ENCODE results near the gene AGXT. TPM values are rescaled to one million over a fixed set of nuclear protein-coding genes. Genes with fewer than 3 reads are reported as not detected.

The AGXT gene
- total RNA-seq = not detected in 2 replicates

GRCh38 chr2:240868286-240869108 is at the start of gene AGXT:
Gene AGXT (plus strand): TSS chr2:240868824. CDS start chr2:240868866, 42 bp downstream.

GRCh38 chr2:240819858-240820606 is 48.6 kb upstream of the AGXT start, which contains the start of gene KIF1A:
Gene KIF1A (minus strand): TSS chr2:240820219. CDS start chr2:240797752, 22,467 bp downstream.

GRCh38 chr2:240895656-240896388 is 27.2 kb downstream of the AGXT start, which contains the start of gene MAB21L4:
Gene MAB21L4 (minus strand): TSS chr2:240896156. CDS start chr2:240895997, 159 bp downstream.

GRCh38 chr2:240906141-240906910 is 37.7 kb downstream of the AGXT start, which contains the start of gene CROCC2:
Gene CROCC2 (plus strand): TSS chr2:240906336. CDS start chr2:240906514, 178 bp downstream.

Other genes starting within 250 kb of the AGXT start
- gene GPR35, start 243.3 kb upstream of the AGXT start, total RNA-seq = 0.85 and 2.0 TPM in 2 replicates
- gene AQP12B, start 185.9 kb upstream of the AGXT start, total RNA-seq = not detected in 2 replicates
- not detected in 2 replicates for gene AQP12A, start 177.0 kb upstream of the AGXT start, total RNA-seq
- 0.07 and 0.33 TPM in 2 replicates for gene KIF1A, start 48.6 kb upstream of the AGXT start, total RNA-seq
- not detected in 2 replicates for gene MAB21L4, start 27.3 kb downstream of the AGXT start, total RNA-seq
- 0.13 TPM in 1 of 2 replicates, not detected in the other for gene CROCC2, start 37.5 kb downstream of the AGXT start, total RNA-seq
- gene SNED1, start 129.8 kb downstream of the AGXT start, total RNA-seq = 35.9 and 62.5 TPM in 2 replicates
- gene MTERF4, start 233.5 kb downstream of the AGXT start, total RNA-seq = 31.3 and 38.3 TPM in 2 replicates